HCT116 (cell line): Measurements from ENCODE around the gene TMEM82. TPM values are rescaled to one million over a fixed set of nuclear protein-coding genes. Genes with fewer than 3 reads are reported as not detected.

ENCODE experiments used
- ATAC-seq: fragments of 200-7000 bp; cut with Tn5 transposase; 2 replicates; pipeline ENCODE4 v1.9.1; 2020; ENCODE audit warnings: mild to moderate bottlenecking, moderate library complexity
- BruUV-seq: library from RNA; stranded (reverse); fragments of 400-500 nt; replicated peaks from 2 replicates; lab custom pipeline; 2021; lab: Mats Ljungman, UMichigan
- CTCF ChIA-PET: fragments of 300-600 bp; sonication (Branson Sonifier 250); formaldehyde crosslinking; loops from one replicate; lab custom pipeline; 2021; ENCODE audit warnings: antibody characterized with exemption; lab: Charles Lee
- POLR2A ChIA-PET: fragments of 300-600, 350-600 bp; sonication (Branson Sonifier 250); formaldehyde crosslinking; loops from one replicate; lab custom pipeline; 2021; ENCODE audit warnings: antibody characterized with exemption; lab: Charles Lee
- RAD21 ChIA-PET, 2 experiments: fragments of 300-600 bp; sonication (Branson Sonifier 250); formaldehyde crosslinking; loops; one replicate each; lab custom pipeline; 2023; ENCODE audit warnings: low total read pairs in 2 of 2; ENCODE audit not compliant: uncharacterized antibody in 2 of 2, unreplicated experiment in 2 of 2, low non-redundant PET in 1 of 2; lab: Charles Lee
- DNase-seq: peaks from one replicate; pipeline ENCODE4 v3.0.0-alpha.2; 2010; ENCODE audit warnings: low read depth, low spot score
- H2AFZ ChIP-seq: fragments of 200-600 bp; shearing (Covaris generic), sonication (generic); 2 replicates; pipeline ENCODE4 v1.6.1; 2017; ENCODE audit warnings: low read depth, mixed run types, mixed read lengths, antibody characterized with exemption, low read length; ENCODE audit not compliant: poor library complexity, severe bottlenecking
- H3K27ac ChIP-seq: 2 replicates; pipeline ENCODE4 v1.5.1; 2012; ENCODE audit warnings: low read depth, low read length
- H3K27me3 ChIP-seq: fragments of 200-600 bp; sonication (generic); 2 replicates; pipeline ENCODE4 v1.6.1; 2016; ENCODE audit warnings: mixed run types, low read length, mixed read lengths; ENCODE audit not compliant: insufficient read depth
- H3K36me3 ChIP-seq, 2 experiments: fragments of 200-500 bp in 1 of 2; fragments of 200-600 bp in 1 of 2; sonication (Bioruptor generic) in 1 of 2; sonication (generic) in 1 of 2; 2 replicates each; pipeline versions ENCODE4 v1.5.1 to v1.6.1; 2014 to 2016; ENCODE audit warnings: low read length in 2 of 2, inconsistent platforms in 1 of 2, mixed read lengths in 1 of 2, mixed run types in 1 of 2; ENCODE audit not compliant: insufficient read depth in 2 of 2, control insufficient read depth in 1 of 2
- H3K4me1 ChIP-seq, 2 experiments: fragments of 200-600 bp in 1 of 2; sonication (generic) in 1 of 2; 2 replicates each; pipeline versions ENCODE4 v1.5.1 to v1.6.1; 2012 to 2017; ENCODE audit warnings: low read length in 2 of 2, inconsistent platforms in 1 of 2, mild to moderate bottlenecking in 1 of 2, mixed read lengths in 1 of 2, mixed run types in 1 of 2, moderate library complexity in 1 of 2; ENCODE audit not compliant: insufficient read depth in 2 of 2, control insufficient read depth in 1 of 2
- H3K4me2 ChIP-seq: fragments of 200-600 bp; sonication (generic); 2 replicates; pipeline ENCODE4 v1.6.1; 2017; ENCODE audit warnings: mixed run types, low read length, mixed read lengths
- H3K4me3 ChIP-seq, 2 experiments: fragments of 200-600 bp in 1 of 2; sonication (generic) in 1 of 2; replicated peaks in 1 of 2; 2 replicates each; pipeline ENCODE4 v1.5.1; 2011 to 2016; ENCODE audit warnings: low read length in 2 of 2, control low read depth in 1 of 2, low read depth in 1 of 2, mild to moderate bottlenecking in 1 of 2, mixed read lengths in 1 of 2, mixed run types in 1 of 2
- H3K79me2 ChIP-seq: fragments of 200-600 bp; sonication (generic); 2 replicates; pipeline ENCODE4 v1.6.1; 2017; ENCODE audit warnings: mild to moderate bottlenecking, mixed run types, low read length, moderate library complexity, mixed read lengths; ENCODE audit not compliant: insufficient read depth
- H3K9ac ChIP-seq: fragments of 200-600 bp; sonication (generic); 2 replicates; pipeline ENCODE4 v1.6.1; 2016; ENCODE audit warnings: low read length, mixed read lengths
- H3K9me2 ChIP-seq: fragments of 200-600 bp; sonication (generic), shearing (Covaris generic); 2 replicates; pipeline ENCODE4 v1.6.1; 2017; ENCODE audit warnings: mixed run types, mild to moderate bottlenecking, moderate library complexity; ENCODE audit not compliant: insufficient read depth
- H3K9me3 ChIP-seq, 2 experiments: fragments of 200-500 bp in 1 of 2; fragments of 200-600 bp in 1 of 2; sonication (Bioruptor generic) in 1 of 2; sonication (generic) in 1 of 2; 2 replicates each; pipeline ENCODE4 v1.6.1; 2014 to 2017; ENCODE audit warnings: low read length in 2 of 2, mixed read lengths in 2 of 2, inconsistent platforms in 1 of 2, low read depth in 1 of 2, mild to moderate bottlenecking in 1 of 2, mixed run types in 1 of 2, moderate library complexity in 1 of 2; ENCODE audit not compliant: control insufficient read depth in 1 of 2, insufficient read depth in 1 of 2
- H4K20me1 ChIP-seq: fragments of 200-600 bp; sonication (generic), shearing (Covaris generic); 2 replicates; pipeline ENCODE4 v1.6.1; 2017; ENCODE audit warnings: mixed run types, mild to moderate bottlenecking, moderate library complexity; ENCODE audit not compliant: insufficient read depth
- CBX3 ChIP-seq: IDR thresholded peaks from 2 replicates; pipeline ENCODE4 v1.6.1; 2012; ENCODE audit warnings: low read depth
- EGR1 ChIP-seq: IDR thresholded peaks from 2 replicates; pipeline ENCODE4 v1.6.1; 2012; ENCODE audit warnings: low read depth
- ELF1 ChIP-seq: IDR thresholded peaks from 2 replicates; pipeline ENCODE4 v1.6.1; 2012; ENCODE audit warnings: low read depth, borderline replicate concordance
- EZH2 ChIP-seq: fragments of 200-600 bp; sonication (generic); IDR thresholded peaks from 2 replicates; pipeline ENCODE4 v1.6.1; 2017; ENCODE audit warnings: antibody characterized with exemption, mixed run types
- EZH2phosphoT487 ChIP-seq: fragments of 200-600 bp; IDR thresholded peaks from 2 replicates; pipeline ENCODE4 v1.6.1; 2018; ENCODE audit warnings: antibody characterized with exemption, borderline replicate concordance
- FOSL1 ChIP-seq: IDR thresholded peaks from 2 replicates; pipeline ENCODE4 v1.6.1; 2012; ENCODE audit warnings: low read depth
- JUND ChIP-seq: IDR thresholded peaks from 2 replicates; pipeline ENCODE4 v1.6.1; 2012
- POLR2A ChIP-seq: IDR thresholded peaks from 2 replicates; pipeline ENCODE4 v1.7.0; 2011; ENCODE audit warnings: borderline replicate concordance; ENCODE audit not compliant: insufficient read depth, insufficient read length; ENCODE audit errors: extremely low read depth
- POLR2AphosphoS5 ChIP-seq: IDR thresholded peaks from 2 replicates; pipeline ENCODE4 v1.6.1; 2011; ENCODE audit warnings: mild to moderate bottlenecking, low read depth, low read length, moderate library complexity
- RAD21 ChIP-seq: IDR thresholded peaks from 2 replicates; pipeline ENCODE4 v1.6.1; 2012; ENCODE audit warnings: low read depth, mild to moderate bottlenecking
- SIN3A ChIP-seq: IDR thresholded peaks from 2 replicates; pipeline ENCODE4 v1.6.1; 2012; ENCODE audit warnings: low read depth
- SP1 ChIP-seq: IDR thresholded peaks from 2 replicates; pipeline ENCODE4 v1.6.1; 2012; ENCODE audit warnings: low read depth
- SRF ChIP-seq: IDR thresholded peaks from 2 replicates; pipeline ENCODE4 v1.6.1; 2012; ENCODE audit warnings: low read depth
- TCF7L2 ChIP-seq: IDR thresholded peaks from 2 replicates; pipeline ENCODE4 v1.7.0; 2011; ENCODE audit warnings: borderline replicate concordance, inconsistent platforms; ENCODE audit not compliant: insufficient read depth, insufficient read length; ENCODE audit errors: extremely low read depth
- YY1 ChIP-seq: IDR thresholded peaks from 2 replicates; pipeline ENCODE4 v1.6.1; 2011; ENCODE audit warnings: low read length, low read depth, moderate library complexity, mild to moderate bottlenecking; ENCODE audit not compliant: insufficient replicate concordance; ENCODE audit errors: extremely low read depth
- ZFX ChIP-seq: fragments of 450-650 bp; IDR thresholded peaks from 2 replicates; pipeline ENCODE4 v1.6.1; 2017
- intact Hi-C: fragments of 100-400 bp; cut with micrococcal nuclease; formaldehyde crosslinking; loops from 2 replicates; pipeline ENCODE4 v1.10.0; 2022
- total RNA-seq: library from RNA; stranded (reverse); gene quantifications from one replicate; pipeline ENCODE4 v1.2.1, GENCODE V29; 2021; ENCODE audit not compliant: unreplicated experiment
- TF ChIP-seq, protein P1 (sequence below): IDR thresholded peaks from 2 replicates; pipeline ENCODE4 v1.6.1; 2011; ENCODE audit warnings: mild to moderate bottlenecking, low read length, moderate library complexity; ENCODE audit not compliant: insufficient replicate concordance; ENCODE audit errors: extremely low read depth
- TF ChIP-seq, protein P2 (sequence below): IDR thresholded peaks from 2 replicates; pipeline ENCODE4 v1.6.1; 2012; ENCODE audit warnings: low read depth
- TF ChIP-seq, protein P3 (sequence below): IDR thresholded peaks from 2 replicates; pipeline ENCODE4 v1.6.1; 2012
- TF ChIP-seq, protein P4 (sequence below): IDR thresholded peaks from 2 replicates; pipeline ENCODE4 v1.6.1; 2012

TMEM82 gene
- total RNA-seq, 1 experiment from 2014 or later = not detected

DNA sequence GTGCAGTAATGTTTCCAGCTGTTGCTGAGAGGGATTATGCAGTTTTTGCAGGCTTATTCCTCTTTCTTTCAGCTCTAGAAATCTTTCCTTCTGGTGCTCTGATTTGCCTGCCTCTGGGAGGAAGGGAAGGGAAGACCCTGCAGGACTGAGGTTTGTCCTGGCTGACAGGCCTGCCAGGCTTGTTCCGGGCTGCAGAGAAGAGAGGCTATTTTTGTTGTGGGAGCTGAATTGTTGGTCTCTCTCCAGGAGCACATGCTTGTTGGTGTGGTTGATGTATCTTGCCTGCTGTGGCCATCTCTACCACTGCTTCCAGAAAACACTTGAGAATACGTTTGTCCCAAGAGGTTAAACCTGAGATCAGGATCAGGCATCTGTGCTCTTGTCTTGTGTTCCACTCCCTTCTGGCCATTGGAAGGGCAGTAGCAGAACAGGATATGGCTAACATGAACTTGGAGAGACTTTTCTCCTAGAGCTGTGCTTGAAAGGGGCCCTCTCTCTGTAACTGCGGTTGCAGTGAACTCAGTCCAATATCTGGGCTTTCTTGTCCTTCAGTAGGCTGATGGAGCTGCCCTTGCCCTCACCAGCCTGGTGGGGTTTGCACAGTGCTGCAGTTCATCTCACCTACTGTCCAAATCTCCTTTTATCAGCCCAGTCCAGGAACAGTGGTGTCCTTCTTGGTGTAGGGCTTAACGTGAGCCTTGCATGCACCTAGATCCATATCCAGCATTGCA lies 27.7 kb upstream of the TMEM82 start:
- H3K9me2 ChIP-seq = no peaks in the 10 kb centered on the region
- no peaks in the 10 kb centered on the region; the same call in 1 of the 2 replicates for H3K79me2 ChIP-seq
- H4K20me1 ChIP-seq = no peaks in the 10 kb centered on the region
- no peaks in the 10 kb centered on the region for H3K27me3 ChIP-seq
- DNase-seq (no peak), ATAC-seq (no peak)
- H3K4me2 ChIP-seq = no peak overlapping the region
- H3K9ac ChIP-seq = no peak overlapping the region
- ChIA-PET CTCF (no interaction called here), RAD21 (no interaction called here), POLR2A (no interaction called here)
- H3K4me3 ChIP-seq = no peak overlapping the region
- H3K9me3 ChIP-seq = no peaks in the 10 kb centered on the region
- intact Hi-C loops = no loop called here
- no peak overlapping the region for H3K27ac ChIP-seq
- TF ChIP-seq, protein P1, sequence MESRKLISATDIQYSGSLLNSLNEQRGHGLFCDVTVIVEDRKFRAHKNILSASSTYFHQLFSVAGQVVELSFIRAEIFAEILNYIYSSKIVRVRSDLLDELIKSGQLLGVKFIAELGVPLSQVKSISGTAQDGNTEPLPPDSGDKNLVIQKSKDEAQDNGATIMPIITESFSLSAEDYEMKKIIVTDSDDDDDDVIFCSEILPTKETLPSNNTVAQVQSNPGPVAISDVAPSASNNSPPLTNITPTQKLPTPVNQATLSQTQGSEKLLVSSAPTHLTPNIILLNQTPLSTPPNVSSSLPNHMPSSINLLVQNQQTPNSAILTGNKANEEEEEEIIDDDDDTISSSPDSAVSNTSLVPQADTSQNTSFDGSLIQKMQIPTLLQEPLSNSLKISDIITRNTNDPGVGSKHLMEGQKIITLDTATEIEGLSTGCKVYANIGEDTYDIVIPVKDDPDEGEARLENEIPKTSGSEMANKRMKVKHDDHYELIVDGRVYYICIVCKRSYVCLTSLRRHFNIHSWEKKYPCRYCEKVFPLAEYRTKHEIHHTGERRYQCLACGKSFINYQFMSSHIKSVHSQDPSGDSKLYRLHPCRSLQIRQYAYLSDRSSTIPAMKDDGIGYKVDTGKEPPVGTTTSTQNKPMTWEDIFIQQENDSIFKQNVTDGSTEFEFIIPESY = no peak
- TF ChIP-seq JUND (no peak), EZH2phosphoT487 (no peak), CBX3 (no peak), SRF (no peak), FOSL1 (no peak), EZH2 (no peak), POLR2A (no peak), POLR2AphosphoS5 (no peak), EGR1 (no peak), SIN3A (no peak), RAD21 (no peak), SP1 (no peak), YY1 (no peak), ZFX (no peak), TCF7L2 (no peak), ELF1 (no peak)
- TF ChIP-seq, protein P2, sequence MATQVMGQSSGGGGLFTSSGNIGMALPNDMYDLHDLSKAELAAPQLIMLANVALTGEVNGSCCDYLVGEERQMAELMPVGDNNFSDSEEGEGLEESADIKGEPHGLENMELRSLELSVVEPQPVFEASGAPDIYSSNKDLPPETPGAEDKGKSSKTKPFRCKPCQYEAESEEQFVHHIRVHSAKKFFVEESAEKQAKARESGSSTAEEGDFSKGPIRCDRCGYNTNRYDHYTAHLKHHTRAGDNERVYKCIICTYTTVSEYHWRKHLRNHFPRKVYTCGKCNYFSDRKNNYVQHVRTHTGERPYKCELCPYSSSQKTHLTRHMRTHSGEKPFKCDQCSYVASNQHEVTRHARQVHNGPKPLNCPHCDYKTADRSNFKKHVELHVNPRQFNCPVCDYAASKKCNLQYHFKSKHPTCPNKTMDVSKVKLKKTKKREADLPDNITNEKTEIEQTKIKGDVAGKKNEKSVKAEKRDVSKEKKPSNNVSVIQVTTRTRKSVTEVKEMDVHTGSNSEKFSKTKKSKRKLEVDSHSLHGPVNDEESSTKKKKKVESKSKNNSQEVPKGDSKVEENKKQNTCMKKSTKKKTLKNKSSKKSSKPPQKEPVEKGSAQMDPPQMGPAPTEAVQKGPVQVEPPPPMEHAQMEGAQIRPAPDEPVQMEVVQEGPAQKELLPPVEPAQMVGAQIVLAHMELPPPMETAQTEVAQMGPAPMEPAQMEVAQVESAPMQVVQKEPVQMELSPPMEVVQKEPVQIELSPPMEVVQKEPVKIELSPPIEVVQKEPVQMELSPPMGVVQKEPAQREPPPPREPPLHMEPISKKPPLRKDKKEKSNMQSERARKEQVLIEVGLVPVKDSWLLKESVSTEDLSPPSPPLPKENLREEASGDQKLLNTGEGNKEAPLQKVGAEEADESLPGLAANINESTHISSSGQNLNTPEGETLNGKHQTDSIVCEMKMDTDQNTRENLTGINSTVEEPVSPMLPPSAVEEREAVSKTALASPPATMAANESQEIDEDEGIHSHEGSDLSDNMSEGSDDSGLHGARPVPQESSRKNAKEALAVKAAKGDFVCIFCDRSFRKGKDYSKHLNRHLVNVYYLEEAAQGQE = no peak
- TF ChIP-seq, protein P3, sequence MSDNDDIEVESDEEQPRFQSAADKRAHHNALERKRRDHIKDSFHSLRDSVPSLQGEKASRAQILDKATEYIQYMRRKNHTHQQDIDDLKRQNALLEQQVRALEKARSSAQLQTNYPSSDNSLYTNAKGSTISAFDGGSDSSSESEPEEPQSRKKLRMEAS = no peak
- TF ChIP-seq, protein P4, sequence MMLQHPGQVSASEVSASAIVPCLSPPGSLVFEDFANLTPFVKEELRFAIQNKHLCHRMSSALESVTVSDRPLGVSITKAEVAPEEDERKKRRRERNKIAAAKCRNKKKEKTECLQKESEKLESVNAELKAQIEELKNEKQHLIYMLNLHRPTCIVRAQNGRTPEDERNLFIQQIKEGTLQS = no peak
- BruUV-seq = no TSS peak
- no peaks in the 10 kb centered on the region for H3K4me1 ChIP-seq
- no peak overlapping the region for H2AFZ ChIP-seq
- peaks cover 0 to 3% of the 10 kb centered on the region in 2 experiments; a peak in 1 of 4 replicates for H3K36me3 ChIP-seq
